ENCODE data around the gene SPINDOC.
A peak's percentile ranks its signal among the peaks of the same experiment; 100 is the strongest.
"Not testable (repeated sequence)": the region's sequence is repeated elsewhere in the genome, so short reads cannot be mapped to it uniquely, and the experiment has no call there.

The SPINDOC gene

GRCh38 chr11:63858628-63859550, 45.6 kb downstream of the SPINDOC start:
- DNase-seq (ENCODE audit: low read depth): no peak

- no peak for DNase-seq (ENCODE audit: low read depth)
These were observed 49.7 kb downstream of the SPINDOC start for GRCh38 chr11:63862923-63863322.

- not testable (repeated sequence) for DNase-seq (ENCODE audit: low read depth)
These were observed 50.4 kb downstream of the SPINDOC start for GRCh38 chr11:63863620-63864019.

GRCh38 chr11:63866211-63866610, 53.0 kb downstream of the SPINDOC start:
- peak; percentile 77 for DNase-seq (ENCODE audit: low read depth)

GRCh38 chr11:63867511-63867910, 54.3 kb downstream of the SPINDOC start:
- no peak for DNase-seq (ENCODE audit: low read depth)

GRCh38 chr11:63868399-63869064, 55.3 kb downstream of the SPINDOC start:
- no peak for DNase-seq (ENCODE audit: low read depth)

- no peak for DNase-seq (ENCODE audit: low read depth)
These were observed 55.9 kb downstream of the SPINDOC start for GRCh38 chr11:63869171-63869591.

- DNase-seq (ENCODE audit: low read depth): no peak
These were observed 56.4 kb downstream of the SPINDOC start for GRCh38 chr11:63869683-63870082.

GRCh38 chr11:63870351-63871140, 57.3 kb downstream of the SPINDOC start:
- no peak for DNase-seq (ENCODE audit: low read depth)

GRCh38 chr11:63871962-63872799, 58.9 kb downstream of the SPINDOC start:
- DNase-seq (ENCODE audit: low read depth): peak; percentile 21

GRCh38 chr11:63872800-63873197, 59.5 kb downstream of the SPINDOC start:
- DNase-seq (ENCODE audit: low read depth): no peak

- no peak for DNase-seq (ENCODE audit: low read depth)
These were observed 60.1 kb downstream of the SPINDOC start for GRCh38 chr11:63873311-63873710.

GRCh38 chr11:63874511-63874910, 61.3 kb downstream of the SPINDOC start:
- DNase-seq (ENCODE audit: low read depth): no peak

- DNase-seq (ENCODE audit: low read depth): no peak
These were observed 62.3 kb downstream of the SPINDOC start for GRCh38 chr11:63875506-63876065.

- no peak for DNase-seq (ENCODE audit: low read depth)
These were observed 63.4 kb downstream of the SPINDOC start for GRCh38 chr11:63876616-63877015.

Data from activated T-cell treated with anti-CD3 and anti-CD28 coated beads for 24 hours (primary cell).